HEK293 (cell line): ENCODE measurements around the gene WTAP.

ENCODE experiments used
- AEBP2 ChIP-seq: fragments of 450-650 bp; formaldehyde crosslinking; IDR thresholded peaks from 2 replicates; pipeline ENCODE4 v1.5.1; 2016; ENCODE audit warnings: missing biosample characterization, missing genetic modification characterization, borderline replicate concordance
- FEZF1 ChIP-seq: fragments of 450-650 bp; formaldehyde crosslinking; IDR thresholded peaks from 2 replicates; pipeline ENCODE4 v1.5.1; 2016; ENCODE audit warnings: missing biosample characterization, missing genetic modification characterization
- GLI2 ChIP-seq: fragments of 450-650 bp; formaldehyde crosslinking; IDR thresholded peaks from 2 replicates; pipeline ENCODE4; 2017; ENCODE audit warnings: missing biosample characterization, missing genetic modification characterization, low read depth, borderline replicate concordance
- GLI4 ChIP-seq: fragments of 450-650 bp; formaldehyde crosslinking; IDR thresholded peaks from 2 replicates; pipeline ENCODE4 v1.5.1; 2016; ENCODE audit warnings: missing biosample characterization, missing genetic modification characterization
- GLIS2 ChIP-seq: fragments of 450-650 bp; formaldehyde crosslinking; IDR thresholded peaks from 2 replicates; pipeline ENCODE4 v1.5.1; 2016; ENCODE audit warnings: missing biosample characterization, missing genetic modification characterization
- KLF1 ChIP-seq: fragments of 450-650 bp; formaldehyde crosslinking; IDR thresholded peaks from 2 replicates; pipeline ENCODE4 v1.5.1; 2016; ENCODE audit warnings: missing biosample characterization, missing genetic modification characterization
- KLF16 ChIP-seq: fragments of 450-650 bp; formaldehyde crosslinking; IDR thresholded peaks from 2 replicates; pipeline ENCODE4 v1.5.1; 2017; ENCODE audit warnings: missing biosample characterization, missing genetic modification characterization
- KLF17 ChIP-seq: fragments of 450-650 bp; formaldehyde crosslinking; IDR thresholded peaks from 2 replicates; pipeline ENCODE4 v1.5.1; 2016; ENCODE audit warnings: missing biosample characterization, missing genetic modification characterization
- KLF8 ChIP-seq: fragments of 450-650 bp; formaldehyde crosslinking; IDR thresholded peaks from 2 replicates; pipeline ENCODE4 v1.5.1; 2016; ENCODE audit warnings: missing biosample characterization, missing genetic modification characterization
- MYNN ChIP-seq: fragments of 450-650 bp; formaldehyde crosslinking; IDR thresholded peaks from 2 replicates; pipeline ENCODE4 v1.5.1; 2016; ENCODE audit warnings: missing biosample characterization, missing genetic modification characterization, borderline replicate concordance
- PATZ1 ChIP-seq: fragments of 450-650 bp; formaldehyde crosslinking; IDR thresholded peaks from 2 replicates; pipeline ENCODE4 v1.5.1; 2016; ENCODE audit warnings: missing biosample characterization, missing genetic modification characterization
- ZBTB49 ChIP-seq: fragments of 450-650 bp; formaldehyde crosslinking; IDR thresholded peaks from 2 replicates; pipeline ENCODE4 v1.5.1; 2016; ENCODE audit warnings: missing biosample characterization, missing genetic modification characterization, low read depth
- ZFHX2 ChIP-seq: fragments of 450-650 bp; formaldehyde crosslinking; conservative IDR thresholded peaks from 2 replicates; pipeline ENCODE4 v1.5.1; 2016; ENCODE audit warnings: missing biosample characterization, missing genetic modification characterization
- ZFP37 ChIP-seq: fragments of 450-650 bp; formaldehyde crosslinking; IDR thresholded peaks from 2 replicates; pipeline ENCODE4 v1.5.1; 2016; ENCODE audit warnings: missing biosample characterization, missing genetic modification characterization
- ZIC2 ChIP-seq: fragments of 450-650 bp; formaldehyde crosslinking; IDR thresholded peaks from 2 replicates; pipeline ENCODE4 v1.5.1; 2016; ENCODE audit warnings: missing biosample characterization, missing genetic modification characterization
- ZNF10 ChIP-seq: fragments of 450-650 bp; formaldehyde crosslinking; IDR thresholded peaks from 2 replicates; pipeline ENCODE4 v1.5.1; 2017; ENCODE audit warnings: missing biosample characterization, missing genetic modification characterization
- ZNF132 ChIP-seq: fragments of 450-650 bp; formaldehyde crosslinking; IDR thresholded peaks from 2 replicates; pipeline ENCODE4 v1.5.1; 2017; ENCODE audit warnings: missing biosample characterization, missing genetic modification characterization, borderline replicate concordance
- ZNF2 ChIP-seq: fragments of 450-650 bp; formaldehyde crosslinking; IDR thresholded peaks from 2 replicates; pipeline ENCODE4 v1.5.1; 2016; ENCODE audit warnings: missing biosample characterization, missing genetic modification characterization
- ZNF416 ChIP-seq: fragments of 450-650 bp; formaldehyde crosslinking; IDR thresholded peaks from 2 replicates; pipeline ENCODE4 v1.5.1; 2016; ENCODE audit warnings: missing biosample characterization, missing genetic modification characterization
- ZNF433 ChIP-seq: fragments of 450-650 bp; formaldehyde crosslinking; IDR thresholded peaks from 2 replicates; pipeline ENCODE4 v1.5.1; 2016; ENCODE audit warnings: missing biosample characterization, missing genetic modification characterization, low read depth
- ZNF580 ChIP-seq: fragments of 450-650 bp; formaldehyde crosslinking; IDR thresholded peaks from 2 replicates; pipeline ENCODE4 v1.5.1; 2016; ENCODE audit warnings: missing biosample characterization, missing genetic modification characterization
- ZNF600 ChIP-seq: fragments of 450-650 bp; formaldehyde crosslinking; IDR thresholded peaks from 2 replicates; pipeline ENCODE4 v1.5.1; 2016; ENCODE audit warnings: missing biosample characterization, missing genetic modification characterization
- ZNF621 ChIP-seq: fragments of 450-650 bp; formaldehyde crosslinking; IDR thresholded peaks from 2 replicates; pipeline ENCODE4 v1.5.1; 2017; ENCODE audit warnings: missing biosample characterization, missing genetic modification characterization
- ZNF76 ChIP-seq: fragments of 450-650 bp; formaldehyde crosslinking; IDR thresholded peaks from 2 replicates; pipeline ENCODE4; 2016; ENCODE audit warnings: low read depth, missing biosample characterization, missing genetic modification characterization, borderline replicate concordance
- ZNF791 ChIP-seq: fragments of 450-650 bp; formaldehyde crosslinking; IDR thresholded peaks from 2 replicates; pipeline ENCODE4 v1.5.1; 2016; ENCODE audit warnings: missing biosample characterization, missing genetic modification characterization
- ZSCAN4 ChIP-seq: fragments of 450-650 bp; formaldehyde crosslinking; IDR thresholded peaks from 2 replicates; pipeline ENCODE4 v1.5.1; 2017; ENCODE audit warnings: missing biosample characterization, missing genetic modification characterization
- ZSCAN5A ChIP-seq: fragments of 450-650 bp; formaldehyde crosslinking; IDR thresholded peaks from 2 replicates; pipeline ENCODE4 v1.5.1; 2016; ENCODE audit warnings: missing biosample characterization, missing genetic modification characterization

Gene WTAP

GRCh38 chr6:159727717-159728445, 575 bp downstream of the WTAP start (continued):
- TF ChIP-seq ZSCAN5A (tag by site-specific recombination) (0 out of 2 replicates have a peak, but pooled peaks have one; percentile 33), AEBP2 (no peak), ZFP37 (tag by site-specific recombination) (no peak), KLF1 (no peak), ZNF621 (tag by site-specific recombination) (no peak), ZNF76 (tag by site-specific recombination) (peak; percentile 75; the same call in 1 of the 2 replicates), ZNF2 (tag by site-specific recombination) (0 out of 2 replicates have a peak, but pooled peaks have one; percentile 21), GLIS2 (peak; percentile 95), GLI2 (tag by site-specific recombination) (no peak), FEZF1 (tag by site-specific recombination) (no peak), ZNF416 (tag by site-specific recombination) (no peak), GLI4 (tag by site-specific recombination) (no peak), ZBTB49 (tag by site-specific recombination) (no peak), ZNF600 (tag by site-specific recombination) (no peak), MYNN (tag by site-specific recombination) (no peak), ZNF132 (no peak), ZIC2 (tag by site-specific recombination) (no peak), KLF8 (tag by site-specific recombination) (0 out of 2 replicates have a peak, but pooled peaks have one; percentile 47), KLF16 (tag by site-specific recombination) (peak; percentile 52; the same call in 1 of the 2 replicates), ZNF791 (tag by site-specific recombination) (no peak), PATZ1 (peak; percentile 52), ZNF10 (no peak), ZNF580 (tag by site-specific recombination) (0 out of 2 replicates have a peak, but pooled peaks have one; percentile 25), ZNF433 (no peak), KLF17 (tag by site-specific recombination) (no peak), ZFHX2 (tag by site-specific recombination) (no peak; the same call in 1 of the 2 replicates), ZSCAN4 (tag by site-specific recombination) (no peak)
